Islet of Langerhans (tissue), 1 donor: ENCODE results near the gene GATM.

ENCODE experiments used
- FAIRE-seq: peaks from one replicate; lab custom pipeline; 2011; peaks lifted over from hg19 to GRCh38; lab: Jason Lieb, UNC

Gene GATM, protein sequence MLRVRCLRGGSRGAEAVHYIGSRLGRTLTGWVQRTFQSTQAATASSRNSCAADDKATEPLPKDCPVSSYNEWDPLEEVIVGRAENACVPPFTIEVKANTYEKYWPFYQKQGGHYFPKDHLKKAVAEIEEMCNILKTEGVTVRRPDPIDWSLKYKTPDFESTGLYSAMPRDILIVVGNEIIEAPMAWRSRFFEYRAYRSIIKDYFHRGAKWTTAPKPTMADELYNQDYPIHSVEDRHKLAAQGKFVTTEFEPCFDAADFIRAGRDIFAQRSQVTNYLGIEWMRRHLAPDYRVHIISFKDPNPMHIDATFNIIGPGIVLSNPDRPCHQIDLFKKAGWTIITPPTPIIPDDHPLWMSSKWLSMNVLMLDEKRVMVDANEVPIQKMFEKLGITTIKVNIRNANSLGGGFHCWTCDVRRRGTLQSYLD

DNA sequence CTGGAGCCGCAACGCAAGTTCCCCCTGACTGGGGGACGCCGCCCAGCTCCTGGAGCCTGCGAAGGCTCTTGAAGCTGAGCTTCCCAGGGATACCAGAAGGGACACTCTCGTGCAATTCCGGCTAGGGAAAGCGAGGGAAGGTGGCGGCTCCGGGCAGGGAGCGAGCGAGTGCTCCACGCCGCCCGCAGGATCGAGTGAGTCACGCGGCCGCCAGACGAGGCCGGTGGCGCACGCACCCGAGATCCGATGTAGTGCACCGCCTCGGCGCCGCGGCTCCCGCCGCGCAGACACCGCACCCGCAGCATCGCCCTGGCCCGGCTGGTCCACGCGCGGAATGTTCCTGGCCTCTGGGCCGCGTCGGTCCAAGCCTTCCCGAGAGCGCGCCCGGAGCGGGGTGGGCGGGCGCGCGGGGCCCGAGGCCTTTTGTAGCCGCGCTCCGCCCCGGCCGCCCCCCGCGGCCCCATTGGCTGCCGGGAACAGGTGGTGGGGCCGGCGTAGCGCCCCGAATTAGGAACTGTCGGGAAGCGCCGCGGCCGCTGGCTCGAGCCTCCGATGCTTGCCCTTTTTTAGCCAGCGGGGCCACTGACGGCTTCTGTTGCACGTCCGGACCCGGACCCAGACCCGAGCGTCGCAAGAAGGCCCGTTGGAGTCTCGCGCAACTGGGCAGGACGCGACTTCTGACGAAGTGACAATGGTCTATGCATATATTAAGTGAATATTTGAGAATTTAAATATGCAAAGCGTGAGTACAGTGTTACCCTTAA, at the start of gene GATM:
Gene GATM (minus strand): TSS at position 396 of the 764 bp plus-strand sequence. CDS start 91 bp downstream, at position 305.
- no peak for FAIRE-seq

DNA sequence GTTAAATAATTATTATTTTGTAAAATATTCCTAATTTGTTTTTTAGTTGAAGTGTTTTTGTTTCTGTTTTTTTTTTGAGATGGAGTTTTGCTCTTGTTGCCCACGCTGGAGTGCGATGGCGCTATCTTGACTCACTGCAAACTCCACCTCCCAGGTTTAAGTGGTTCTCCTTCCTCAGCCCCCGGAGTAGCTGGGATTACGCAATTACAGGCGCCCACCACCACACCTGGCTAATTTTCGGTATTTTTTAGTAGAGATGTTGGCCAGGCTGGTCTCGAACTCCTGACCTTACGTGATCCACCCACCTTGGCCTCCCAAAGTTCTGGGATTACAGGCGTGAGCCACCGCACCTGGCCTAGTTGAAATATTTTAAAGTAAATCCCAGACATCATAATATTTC, 48.7 kb upstream of the GATM start:
- no peak for FAIRE-seq

- no peak for FAIRE-seq
Measured at GRCh38 chr15:45425135-45425534, 46.8 kb upstream of the GATM start.

DNA sequence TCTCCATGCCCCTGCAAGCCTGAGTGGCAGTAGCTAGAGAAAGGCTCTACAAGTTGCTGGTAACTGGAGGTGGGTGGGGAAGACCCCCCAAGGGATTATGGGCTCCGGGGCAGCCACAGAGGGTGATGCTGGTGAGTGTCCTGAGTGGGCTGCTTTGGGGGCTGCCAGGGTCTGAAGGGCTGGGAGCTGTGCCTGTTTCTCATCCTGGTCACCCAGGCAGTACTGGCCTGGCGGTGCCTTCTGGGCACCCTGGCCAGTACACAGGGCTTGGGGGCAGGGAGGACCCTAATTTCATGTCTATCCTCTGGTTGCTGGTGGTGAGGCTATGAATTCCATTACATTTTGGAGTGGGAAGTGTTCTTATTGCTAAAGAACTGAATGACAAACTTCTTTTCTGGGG, 46.1 kb upstream of the GATM start:
- FAIRE-seq = no peak

DNA sequence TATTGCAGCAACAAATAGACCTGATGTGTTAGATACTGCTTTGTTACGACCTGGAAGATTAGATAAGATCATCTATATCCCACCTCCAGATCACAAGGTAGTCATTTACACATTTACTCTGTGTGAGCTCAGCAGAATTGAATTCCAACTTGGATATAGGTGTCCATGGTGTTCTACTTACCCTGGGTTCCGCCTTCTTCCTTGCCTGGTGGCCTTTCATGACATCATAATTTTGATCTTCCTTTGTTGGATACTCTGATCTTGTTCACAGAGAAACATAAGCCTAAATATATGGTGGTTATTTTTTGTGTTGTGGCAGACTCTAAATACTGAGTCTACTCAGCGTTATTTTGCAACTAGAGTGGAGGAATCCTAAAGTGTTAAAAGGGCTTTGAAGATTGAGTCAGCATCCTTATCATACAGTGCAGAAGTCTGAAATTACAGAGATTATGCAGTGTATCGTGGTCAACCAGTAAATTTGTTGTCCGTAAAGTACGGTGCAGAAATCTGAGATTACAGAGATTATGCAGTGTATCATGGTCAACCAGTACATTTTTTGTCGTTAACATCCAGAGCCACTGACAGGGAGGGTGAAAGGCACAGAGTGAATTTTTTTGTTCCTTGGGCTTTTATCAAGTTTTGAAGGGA, 39.1 kb upstream of the GATM start:
- no peak for FAIRE-seq

DNA sequence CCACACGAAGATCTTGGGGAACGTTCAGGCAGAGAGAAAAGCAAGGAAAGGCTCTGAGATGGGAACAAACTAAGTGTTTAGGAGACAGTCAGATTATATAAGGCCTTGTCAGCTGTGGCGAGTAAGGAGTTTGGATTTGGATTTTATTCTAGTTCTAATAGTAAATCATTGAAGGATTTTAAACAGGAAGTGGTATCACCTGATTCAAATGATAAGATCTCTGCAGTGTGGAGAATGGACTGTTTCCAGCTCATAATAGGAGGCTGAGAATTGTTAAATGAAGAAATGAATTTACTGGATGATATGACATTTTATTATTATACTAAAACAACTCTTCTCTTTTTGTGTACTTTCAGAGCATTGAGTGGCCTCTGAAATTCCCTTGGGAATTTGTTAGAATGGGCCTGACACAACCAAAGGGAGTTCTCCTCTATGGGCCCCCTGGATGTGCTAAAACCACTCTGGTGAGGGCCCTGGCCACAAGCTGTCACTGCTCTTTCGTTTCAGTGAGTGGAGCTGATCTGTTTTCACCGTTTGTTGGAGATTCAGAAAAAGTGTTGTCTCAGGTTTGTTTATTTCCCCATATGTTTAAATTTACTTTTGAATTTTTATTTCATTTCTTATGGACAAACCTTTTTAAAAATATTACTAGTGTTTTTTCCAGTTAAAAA, 36.0 kb upstream of the GATM start:
- no peak for FAIRE-seq

GRCh38 chr15:45409596-45409995, 31.3 kb upstream of the GATM start:
- no peak for FAIRE-seq

GRCh38 chr15:45407786-45408185, 29.4 kb upstream of the GATM start:
- no peak for FAIRE-seq

DNA sequence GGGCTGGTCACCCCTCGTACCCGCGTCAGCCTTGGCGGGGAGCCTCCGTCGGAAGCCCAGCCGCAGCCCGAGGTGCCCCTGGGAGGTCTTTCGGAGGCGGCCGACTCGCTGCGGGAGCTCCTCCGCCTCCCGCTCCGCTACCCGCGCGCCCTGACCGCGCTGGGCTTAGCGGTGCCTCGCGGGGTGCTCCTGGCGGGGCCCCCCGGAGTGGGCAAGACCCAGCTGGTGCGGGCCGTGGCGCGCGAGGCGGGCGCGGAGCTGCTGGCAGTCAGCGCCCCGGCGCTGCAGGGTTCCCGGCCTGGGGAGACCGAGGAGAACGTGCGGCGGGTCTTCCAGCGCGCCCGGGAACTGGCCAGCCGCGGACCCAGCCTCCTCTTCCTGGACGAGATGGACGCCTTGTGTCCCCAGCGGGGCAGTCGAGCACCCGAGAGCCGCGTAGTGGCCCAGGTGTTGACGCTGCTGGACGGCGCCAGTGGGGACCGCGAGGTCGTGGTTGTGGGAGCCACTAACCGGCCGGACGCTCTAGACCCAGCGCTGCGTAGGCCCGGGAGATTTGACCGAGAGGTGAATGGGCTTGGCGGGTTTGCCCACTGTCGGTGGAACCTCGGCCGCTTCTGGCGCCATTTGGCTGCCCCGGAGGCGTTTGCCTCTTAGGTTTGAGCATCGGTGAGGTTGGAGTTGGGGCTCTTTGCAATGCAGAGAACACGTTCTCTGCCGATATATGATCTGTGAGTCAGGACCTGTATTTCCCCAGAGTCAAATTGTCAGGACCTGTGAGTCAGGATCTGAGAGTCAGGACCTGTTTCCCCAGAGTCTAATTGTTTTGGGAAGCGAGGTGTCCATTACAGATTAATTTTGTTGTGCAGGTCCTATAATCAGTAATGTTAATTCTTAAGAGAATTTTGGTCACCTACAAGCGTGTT, 24.9 kb upstream of the GATM start:
- no peak for FAIRE-seq

GRCh38 chr15:45402162-45402954, 24.0 kb upstream of the GATM start:
- FAIRE-seq = peak; percentile 82

- FAIRE-seq = no peak
Measured at GRCh38 chr15:45401665-45402161, 23.4 kb upstream of the GATM start.

DNA sequence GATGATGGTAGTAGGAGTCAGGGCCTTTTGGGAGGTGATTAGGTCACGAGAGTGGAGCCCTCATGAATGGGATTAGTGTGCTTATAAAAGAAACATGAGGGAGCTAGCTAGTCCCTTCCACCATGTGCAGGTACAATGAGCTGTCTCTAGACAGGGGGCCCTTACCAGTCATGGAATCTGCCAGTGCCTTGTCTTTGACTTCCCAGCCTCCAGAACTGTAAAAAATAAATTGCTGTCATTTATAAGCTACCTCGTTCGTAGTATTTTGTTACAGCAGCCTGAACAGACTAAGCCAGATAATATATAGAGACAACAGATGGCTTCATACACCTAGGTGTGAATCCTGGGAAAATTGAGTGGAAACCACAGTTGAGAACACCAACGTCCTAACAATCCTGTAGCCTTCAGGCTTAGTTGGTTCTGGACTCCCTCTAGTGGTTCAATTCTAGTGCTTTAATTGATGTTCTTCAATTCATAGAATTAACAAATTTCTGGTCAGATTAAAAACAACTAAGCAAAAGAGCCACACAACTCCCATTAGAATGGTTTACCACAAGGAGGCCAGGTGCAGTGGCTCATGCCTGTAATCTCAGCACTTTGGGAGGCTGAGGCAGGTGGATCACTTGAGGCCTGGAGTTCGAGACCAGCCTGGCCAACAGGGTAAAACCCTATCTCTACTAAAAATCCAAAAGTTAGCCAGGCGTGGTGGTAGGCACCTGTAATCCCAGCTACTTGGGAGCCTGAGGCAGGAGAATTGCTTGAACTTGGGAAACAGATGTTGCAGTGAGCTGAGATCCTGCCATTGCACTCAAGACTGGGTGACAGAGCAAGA, 21.3 kb upstream of the GATM start:
- FAIRE-seq = peak; percentile 71

DNA sequence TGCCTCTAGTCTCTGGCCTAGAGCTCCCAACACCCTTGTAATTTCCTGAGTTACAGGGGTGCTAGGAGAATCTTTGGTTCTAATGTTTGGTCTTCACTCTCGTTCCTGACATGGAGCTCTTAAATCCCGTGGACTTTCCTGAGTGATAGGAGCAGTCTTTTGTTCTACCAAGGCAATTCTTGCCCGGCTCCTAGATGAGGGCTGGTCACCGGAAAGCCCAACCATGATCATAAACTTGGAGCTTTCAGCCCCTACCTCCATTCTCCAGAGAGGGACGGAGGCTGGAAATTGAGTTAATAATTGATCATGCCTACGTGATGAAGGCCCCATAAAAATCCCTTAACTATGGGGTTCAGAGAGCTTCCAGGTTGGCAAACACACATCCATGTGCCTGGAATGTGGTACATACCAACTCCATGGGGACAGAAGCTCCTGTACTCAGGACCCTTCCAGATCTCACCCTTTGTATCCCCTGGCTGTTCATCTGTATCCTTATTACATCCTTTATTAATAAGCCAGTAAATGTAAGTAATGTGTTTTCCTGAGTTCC, 18.8 kb upstream of the GATM start:
- no peak for FAIRE-seq

- FAIRE-seq = no peak
Measured at GRCh38 chr15:45395943-45396342, 17.6 kb upstream of the GATM start.

DNA sequence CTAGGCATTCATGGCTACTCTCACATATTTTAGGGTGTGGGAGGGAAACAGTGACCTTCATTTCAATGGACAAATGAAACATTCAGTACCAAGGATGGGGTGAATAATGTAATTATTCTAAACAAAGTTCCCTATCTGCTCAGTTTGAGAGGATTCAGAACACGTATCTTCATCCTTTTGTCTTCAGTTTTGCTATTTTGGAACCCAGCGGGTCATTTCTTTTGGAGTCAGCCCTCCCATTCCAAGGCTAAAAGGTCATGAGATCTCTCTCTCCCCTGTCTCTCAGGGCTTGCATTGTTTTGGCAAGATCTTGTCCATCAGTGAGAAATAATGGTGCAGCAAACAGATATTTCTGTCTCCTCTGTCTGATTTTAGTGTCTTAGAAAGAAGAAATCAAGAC, 16.3 kb upstream of the GATM start:
- no peak for FAIRE-seq

DNA sequence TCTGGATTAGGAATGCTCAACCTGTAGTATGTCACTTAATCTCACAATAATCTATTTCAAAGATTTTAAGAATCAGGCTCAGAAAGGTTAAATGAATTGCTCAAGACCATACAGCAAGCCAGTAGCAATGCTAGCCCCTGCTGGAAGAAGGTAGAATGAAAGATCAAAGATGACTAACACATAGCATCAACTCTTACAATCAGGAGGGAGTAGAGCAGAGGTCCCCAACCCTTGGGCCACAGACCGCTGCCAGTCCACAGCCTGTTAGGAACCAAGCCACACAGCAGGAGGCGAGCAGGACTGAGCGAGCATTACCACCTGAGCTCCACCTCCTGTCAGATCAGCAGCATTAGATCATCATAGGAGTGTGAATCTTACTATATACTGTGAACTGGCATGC, 15.5 kb upstream of the GATM start:
- no peak for FAIRE-seq

DNA sequence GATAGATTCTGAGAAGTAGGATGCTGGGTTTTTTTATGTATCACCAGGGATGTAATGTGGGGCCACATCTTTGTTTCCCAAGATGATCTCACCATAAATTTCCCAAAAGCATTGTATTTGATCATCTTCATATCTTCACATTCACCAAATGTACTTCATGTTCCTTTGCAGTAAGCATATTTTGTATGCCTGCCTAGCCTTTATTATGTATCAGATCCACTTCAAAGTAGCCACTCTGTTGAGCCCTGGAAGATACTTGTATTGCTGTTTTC, 14.2 kb upstream of the GATM start:
- no peak for FAIRE-seq

DNA sequence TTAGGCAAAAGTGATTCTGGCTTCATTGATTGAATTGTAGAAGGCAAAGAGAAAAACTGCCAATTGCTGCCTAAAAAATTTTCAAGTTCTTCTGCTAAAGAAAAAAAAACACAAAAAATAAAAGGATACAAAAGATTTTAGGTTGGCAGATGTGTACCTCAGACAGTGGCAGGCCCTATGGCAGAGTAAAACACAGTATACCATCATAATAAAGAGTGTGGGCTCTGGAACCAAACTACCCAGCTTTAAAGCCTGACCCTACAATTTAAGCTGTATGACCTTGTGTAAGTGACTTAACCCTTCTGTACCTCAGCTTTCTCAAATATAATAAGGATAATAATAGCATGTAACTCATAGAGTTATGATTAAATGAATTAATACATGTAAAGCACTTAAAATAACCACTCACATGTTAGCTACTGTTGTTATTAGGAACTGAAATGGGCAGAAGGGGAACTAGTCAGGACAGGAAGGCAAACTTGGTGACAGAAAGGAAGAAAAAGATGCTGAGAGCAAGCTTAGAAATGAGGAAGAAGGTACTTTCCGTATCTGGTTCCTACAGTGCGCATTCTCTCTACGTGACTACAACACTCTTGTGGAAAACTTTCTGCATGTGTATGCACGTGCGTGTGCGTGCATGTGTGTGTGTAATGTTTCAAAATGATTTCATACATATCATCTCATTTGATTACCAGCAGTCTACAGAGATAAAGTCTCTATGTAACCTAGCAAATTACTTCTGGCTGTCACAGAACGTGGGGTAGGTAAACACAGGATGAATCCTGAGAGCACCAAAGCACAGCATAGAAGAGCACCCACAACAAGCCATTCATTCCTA, 13.6 kb upstream of the GATM start:
- FAIRE-seq = no peak

DNA sequence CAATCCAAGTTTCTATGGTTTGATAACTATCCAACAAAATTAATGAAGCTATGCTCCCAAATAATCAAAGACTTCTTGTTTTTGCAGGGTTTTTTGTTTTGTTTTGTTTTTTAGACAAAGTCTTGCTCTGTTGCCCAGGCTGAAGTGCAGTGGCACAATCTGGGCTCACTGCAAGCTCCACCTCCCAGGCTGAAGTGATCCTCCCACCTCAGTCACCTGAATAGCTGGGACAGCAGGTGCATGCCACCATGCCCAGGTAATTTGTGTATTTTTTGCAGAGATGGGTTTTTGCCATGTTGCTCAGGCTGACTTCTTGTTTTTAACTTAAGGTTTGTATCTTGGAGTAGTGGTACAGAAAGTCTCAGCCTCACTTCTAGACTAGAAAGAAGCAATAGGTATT, 11.0 kb upstream of the GATM start:
- FAIRE-seq = no peak
